Trophoblast cell (in vitro differentiated cells and primary cell): ENCODE data around the gene PRTFDC1.

Experiments
- DNase-seq, 2 donors: peaks; one replicate each; pipeline ENCODE4 v3.0.0-alpha.2; 2016
- H2AFZ ChIP-seq: 2 replicates; pipeline ENCODE4 v1.6.1; 2013; ENCODE audit warnings: low read length, moderate library complexity, mild to moderate bottlenecking; ENCODE audit not compliant: insufficient read depth, poor library complexity
- H2AK5ac ChIP-seq: 2 replicates; pipeline ENCODE4 v1.6.1; 2013; ENCODE audit warnings: mild to moderate bottlenecking, low read length
- H2BK120ac ChIP-seq: 2 replicates; pipeline ENCODE4 v1.6.1; 2013; ENCODE audit warnings: low read length, mild to moderate bottlenecking, moderate library complexity; ENCODE audit not compliant: insufficient read depth, poor library complexity
- H2BK12ac ChIP-seq: 2 replicates; pipeline ENCODE4 v1.6.1; 2013; ENCODE audit warnings: mild to moderate bottlenecking, low read length, moderate library complexity
- H2BK5ac ChIP-seq: 2 replicates; pipeline ENCODE4 v1.6.1; 2013; ENCODE audit warnings: low read length, low read depth, moderate library complexity, mild to moderate bottlenecking; ENCODE audit not compliant: poor library complexity
- H3K14ac ChIP-seq: 2 replicates; pipeline ENCODE4 v1.6.1; 2013; ENCODE audit warnings: mild to moderate bottlenecking, low read length
- H3K18ac ChIP-seq: 2 replicates; pipeline ENCODE4 v1.6.1; 2013; ENCODE audit warnings: mild to moderate bottlenecking, low read length
- H3K23ac ChIP-seq: 2 replicates; pipeline ENCODE4 v1.6.1; 2013; ENCODE audit warnings: low read length
- H3K27ac ChIP-seq: 2 replicates; pipeline ENCODE4 v1.5.1; 2013; ENCODE audit warnings: low read depth, mild to moderate bottlenecking, inconsistent platforms, low read length, moderate library complexity
- H3K27me3 ChIP-seq: 2 replicates; pipeline ENCODE4 v1.6.1; 2013; ENCODE audit warnings: inconsistent platforms, mild to moderate bottlenecking, low read length, moderate library complexity; ENCODE audit not compliant: insufficient read depth
- H3K36me3 ChIP-seq, 2 experiments: 1 replicate in 1 of 2; 2 replicates in 1 of 2; pipeline ENCODE4 v1.6.1; 2013; ENCODE audit warnings: low read length in 2 of 2, mild to moderate bottlenecking in 2 of 2, moderate library complexity in 1 of 2; ENCODE audit not compliant: insufficient read depth in 2 of 2, control insufficient read depth in 1 of 2
- H3K4ac ChIP-seq: 2 replicates; pipeline ENCODE4 v1.6.1; 2013; ENCODE audit warnings: low read depth, mild to moderate bottlenecking, low read length, moderate library complexity
- H3K4me1 ChIP-seq, 2 experiments: 1 replicate in 1 of 2; 2 replicates in 1 of 2; pipeline ENCODE4 v1.6.1; 2013; ENCODE audit warnings: low read length in 2 of 2, mild to moderate bottlenecking in 2 of 2, moderate library complexity in 1 of 2; ENCODE audit not compliant: insufficient read depth in 2 of 2, control insufficient read depth in 1 of 2
- H3K4me2 ChIP-seq: 2 replicates; pipeline ENCODE4 v1.6.1; 2013; ENCODE audit warnings: inconsistent platforms, mild to moderate bottlenecking, low read length, moderate library complexity
- H3K4me3 ChIP-seq: 2 replicates; pipeline ENCODE4 v1.5.1; 2013; ENCODE audit warnings: mild to moderate bottlenecking, low read depth, low read length, inconsistent platforms
- H3K79me1 ChIP-seq: one replicate; pipeline ENCODE4 v1.6.1; 2013; ENCODE audit warnings: low read length
- H3K79me2 ChIP-seq: 2 replicates; pipeline ENCODE4 v1.6.1; 2013; ENCODE audit warnings: low read length, mild to moderate bottlenecking; ENCODE audit not compliant: control insufficient read depth, insufficient read depth, poor library complexity
- H3K9ac ChIP-seq: 2 replicates; pipeline ENCODE4 v1.6.1; 2013; ENCODE audit warnings: mild to moderate bottlenecking, low read length
- H3K9me3 ChIP-seq: 2 replicates; pipeline ENCODE4 v1.6.1; 2013; ENCODE audit warnings: low read depth, mild to moderate bottlenecking, control low read depth, inconsistent platforms, low read length; ENCODE audit not compliant: insufficient read depth
- H4K12ac ChIP-seq: 2 replicates; pipeline ENCODE4 v1.6.1; 2013; ENCODE audit warnings: low read depth, mild to moderate bottlenecking, low read length, moderate library complexity
- H4K8ac ChIP-seq: 2 replicates; pipeline ENCODE4 v1.6.1; 2013; ENCODE audit warnings: low read depth, mild to moderate bottlenecking, low read length, moderate library complexity
- H4K91ac ChIP-seq: one replicate; pipeline ENCODE4 v1.6.1; 2013; ENCODE audit warnings: low read depth, mild to moderate bottlenecking, low read length, moderate library complexity
- WGBS: extraction: QIAGEN DNeasy Blood & Tissue Kit; methylation state at CpG from one replicate; pipeline ENCODE4 v1.1.7; 2013; ENCODE audit warnings: missing lambda C conversion rate; ENCODE audit not compliant: insufficient read length, insufficient coverage; ENCODE audit errors: extremely low coverage; 5-methylcytosine and 5-hydroxymethylcytosine counted together

PRTFDC1 gene

GRCh38 chr10:24885551-24886289 lies 66.7 kb downstream of the PRTFDC1 start:
- Histone ChIP-seq H3K4me2 (no peak overlapping the region), H3K18ac (no peak overlapping the region), H2BK120ac (no peak overlapping the region), H4K91ac (no peak overlapping the region), H3K27ac (no peak overlapping the region), H3K4me3 (no peak overlapping the region), H3K4ac (no peak overlapping the region), H3K79me2 (no peaks in the 10 kb centered on the region), H3K23ac (no peak overlapping the region), H2AK5ac (no peak overlapping the region), H3K9me3 (no peaks in the 10 kb centered on the region), H2AFZ (no peak overlapping the region), H3K14ac (no peak overlapping the region), H2BK5ac (no peak overlapping the region), H3K4me1 (peaks cover 4 to 5% of the 10 kb centered on the region in 2 experiments), H3K36me3 (no peaks in the 10 kb centered on the region), H4K8ac (no peak overlapping the region), H3K27me3 (no peaks in the 10 kb centered on the region), H4K12ac (no peak overlapping the region), H3K79me1 (no peaks in the 10 kb centered on the region), H2BK12ac (no peak overlapping the region), H3K9ac (no peak overlapping the region)
- peak; percentile 60 to 70 for DNase-seq
- no CpG with 5 or more reads among the region's 7 CpGs for WGBS

DNA sequence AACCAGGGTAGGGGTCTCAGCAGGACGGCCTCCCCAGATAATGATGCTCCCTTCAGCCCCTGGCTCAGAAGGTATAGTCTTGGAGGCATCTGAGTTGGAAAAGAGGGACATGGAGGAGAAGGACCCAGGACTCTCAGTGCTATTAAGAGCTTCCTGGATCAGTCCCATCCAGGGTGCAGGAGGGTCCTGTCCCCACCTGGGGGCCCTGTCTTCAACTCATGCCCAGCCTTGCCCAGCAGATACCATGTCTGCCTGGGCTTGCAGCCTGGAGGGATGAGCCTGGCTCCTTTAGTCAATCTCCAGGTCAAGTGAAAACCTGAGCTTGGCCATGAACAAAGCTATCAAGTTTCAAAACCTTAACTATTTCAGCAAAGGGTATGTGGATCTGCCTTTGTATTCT lies 67.6 kb downstream of the PRTFDC1 start:
- Histone ChIP-seq H3K4me1 (peaks cover 4 to 5% of the 10 kb centered on the region in 2 experiments), H3K36me3 (no peaks in the 10 kb centered on the region), H3K9me3 (no peaks in the 10 kb centered on the region), H3K79me1 (no peaks in the 10 kb centered on the region), H2AFZ (no peak overlapping the region), H4K8ac (no peak overlapping the region), H2BK12ac (peak overlapping the region; percentile 34), H3K4me3 (no peak overlapping the region), H3K27ac (no peak overlapping the region), H3K18ac (no peak overlapping the region), H3K79me2 (no peaks in the 10 kb centered on the region), H4K12ac (no peak overlapping the region), H3K4me2 (no peak overlapping the region), H3K14ac (no peak overlapping the region), H3K23ac (no peak overlapping the region), H3K4ac (no peak overlapping the region), H4K91ac (no peak overlapping the region), H2BK5ac (no peak overlapping the region), H2BK120ac (no peak overlapping the region), H2AK5ac (no peak overlapping the region), H3K27me3 (no peaks in the 10 kb centered on the region), H3K9ac (no peak overlapping the region)
- no peak for DNase-seq
- WGBS = no CpG with 5 or more reads among the region's 1 CpG

DNA sequence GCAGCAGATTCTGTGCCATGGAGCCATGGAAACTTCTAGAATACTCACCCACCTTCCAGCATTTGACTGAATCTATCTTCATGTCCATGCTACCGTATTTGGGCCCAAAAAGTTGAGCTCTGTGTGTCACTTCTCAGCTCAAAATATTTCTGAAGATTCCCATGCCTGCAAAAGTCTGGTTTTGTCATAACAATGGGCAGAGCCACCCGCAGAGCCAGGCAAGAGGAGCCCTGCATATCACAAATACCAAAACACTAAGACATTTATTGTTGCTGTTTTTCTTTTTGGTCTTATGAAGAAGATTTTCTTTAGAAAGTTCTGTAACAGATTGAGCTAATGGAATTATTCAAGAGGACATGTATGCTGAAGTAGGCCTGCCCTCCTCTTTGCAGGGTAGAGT lies 68.1 kb downstream of the PRTFDC1 start:
- Histone ChIP-seq H3K4ac (no peak overlapping the region), H3K9me3 (no peaks in the 10 kb centered on the region)

DNA sequence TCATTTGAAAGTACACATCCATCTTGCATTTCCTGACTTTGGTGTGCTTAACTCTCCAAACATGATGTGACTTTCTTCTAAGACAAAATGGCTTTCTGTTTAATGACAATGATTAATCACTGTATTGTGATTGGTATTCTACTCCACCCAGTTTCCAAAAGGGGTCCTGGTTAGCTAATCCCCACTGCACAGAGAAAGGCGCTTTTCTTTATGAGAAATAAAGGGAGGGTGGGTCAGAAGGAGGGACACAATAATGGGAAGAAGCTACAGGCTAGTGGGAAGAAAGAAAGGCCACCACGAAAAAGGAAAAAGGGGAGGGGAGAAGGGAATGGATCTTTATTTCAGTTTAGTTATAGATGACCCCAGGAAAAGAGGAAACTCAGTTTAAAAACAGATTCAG lies 69.2 kb downstream of the PRTFDC1 start:
- no peaks in the 10 kb centered on the region for H3K79me2 ChIP-seq
- H3K4ac ChIP-seq = no peak overlapping the region
- H3K79me1 ChIP-seq = no peaks in the 10 kb centered on the region
- no peak overlapping the region for H3K4me2 ChIP-seq
- H2BK5ac ChIP-seq = no peak overlapping the region
- WGBS = no CpG with 5 or more reads among the region's 2 CpGs
- no peak for DNase-seq
- no peak overlapping the region for H3K14ac ChIP-seq
- H3K9ac ChIP-seq = no peak overlapping the region
- H4K91ac ChIP-seq = no peak overlapping the region
- no peak overlapping the region for H4K12ac ChIP-seq
- H4K8ac ChIP-seq = no peak overlapping the region
- H2BK120ac ChIP-seq = no peak overlapping the region
- H3K27ac ChIP-seq = no peak overlapping the region
- no peak overlapping the region for H2BK12ac ChIP-seq
- H2AK5ac ChIP-seq = no peak overlapping the region
- no peak overlapping the region for H3K4me3 ChIP-seq
- H3K9me3 ChIP-seq = no peaks in the 10 kb centered on the region
- H3K4me1 ChIP-seq = peaks cover 4 to 5% of the 10 kb centered on the region in 2 experiments
- H3K27me3 ChIP-seq = no peaks in the 10 kb centered on the region
- no peak overlapping the region for H3K18ac ChIP-seq
- no peaks in the 10 kb centered on the region for H3K36me3 ChIP-seq
- no peak overlapping the region for H2AFZ ChIP-seq
- no peak overlapping the region for H3K23ac ChIP-seq

More for the DNA sequence above, 68.1 kb downstream of the PRTFDC1 start:
- no peak overlapping the region for H3K4me3 ChIP-seq
- WGBS = no CpG with 5 or more reads among the region's 2 CpGs
- H2BK12ac ChIP-seq = no peak overlapping the region
- no peak overlapping the region for H3K18ac ChIP-seq
- H3K4me1 ChIP-seq = peaks cover 4 to 5% of the 10 kb centered on the region in 2 experiments
- no peaks in the 10 kb centered on the region for H3K27me3 ChIP-seq
- H3K27ac ChIP-seq = no peak overlapping the region
- H3K23ac ChIP-seq = no peak overlapping the region
- no peak overlapping the region for H4K91ac ChIP-seq
- no peak overlapping the region for H2AK5ac ChIP-seq
- H2BK120ac ChIP-seq = no peak overlapping the region
- peak; percentile 48 to 72 for DNase-seq
- no peaks in the 10 kb centered on the region for H3K36me3 ChIP-seq
- H3K79me1 ChIP-seq = no peaks in the 10 kb centered on the region
- no peak overlapping the region for H3K4me2 ChIP-seq
- H2BK5ac ChIP-seq = no peak overlapping the region
- no peak overlapping the region for H3K9ac ChIP-seq
- no peak overlapping the region for H4K8ac ChIP-seq
- no peaks in the 10 kb centered on the region for H3K79me2 ChIP-seq
- no peak overlapping the region for H4K12ac ChIP-seq
- H2AFZ ChIP-seq = no peak overlapping the region
- H3K14ac ChIP-seq = no peak overlapping the region
